GM12892 (cell line): ENCODE measurements around the gene TSPAN13.

Experiments
- DNase-seq: peaks from one replicate; pipeline ENCODE4 v3.0.0; 2011; ENCODE audit not compliant: insufficient read length
- FAIRE-seq: peaks from 2 replicates; lab custom pipeline; 2011; peaks lifted over from hg19 to GRCh38; lab: Jason Lieb, UNC
- POLR2A ChIP-seq: IDR thresholded peaks from 2 replicates; pipeline ENCODE4 v1.6.1; 2011; ENCODE audit warnings: low read depth, low read length, control low read depth
- POLR2AphosphoS5 ChIP-seq: IDR thresholded peaks from 2 replicates; pipeline ENCODE4 v1.6.1; 2011; ENCODE audit warnings: low read depth, low read length, control low read depth
- TAF1 ChIP-seq: IDR thresholded peaks from 2 replicates; pipeline ENCODE4 v1.6.1; 2011; ENCODE audit warnings: low read depth, mild to moderate bottlenecking, control low read depth, low read length, borderline replicate concordance

TSPAN13 gene

GRCh38 chr7:16728811-16729210, 24.7 kb upstream of the TSPAN13 start:
- TF ChIP-seq POLR2A (no peak), POLR2AphosphoS5 (no peak), TAF1 (no peak)

GRCh38 chr7:16729541-16729940, 24.0 kb upstream of the TSPAN13 start:
- FAIRE-seq (no peak), DNase-seq (no peak)
- TF ChIP-seq POLR2A (no peak), POLR2AphosphoS5 (no peak), TAF1 (no peak)

More at GRCh38 chr7:16728811-16729210, 24.7 kb upstream of the TSPAN13 start:
- FAIRE-seq (no peak), DNase-seq (no peak)

- no peak for FAIRE-seq
- TF ChIP-seq POLR2AphosphoS5 (no peak), POLR2A (no peak), TAF1 (no peak)
- no peak for DNase-seq
Measured at GRCh38 chr7:16730937-16731336, 22.6 kb upstream of the TSPAN13 start.

GRCh38 chr7:16732828-16733227, 20.7 kb upstream of the TSPAN13 start:
- FAIRE-seq = no peak
- TF ChIP-seq POLR2AphosphoS5 = no peak
- no peak for DNase-seq

- DNase-seq (no peak), FAIRE-seq (no peak)
- TF ChIP-seq TAF1 = no peak
- TF ChIP-seq POLR2A = no peak
- no peak for TF ChIP-seq POLR2AphosphoS5
Measured at GRCh38 chr7:16734148-16734726, 19.3 kb upstream of the TSPAN13 start.

GRCh38 chr7:16735020-16735419, 18.5 kb upstream of the TSPAN13 start:
- DNase-seq = no peak
- TF ChIP-seq POLR2AphosphoS5 (no peak), POLR2A (no peak), TAF1 (no peak)
- no peak for FAIRE-seq

- TF ChIP-seq POLR2AphosphoS5 (no peak), POLR2A (no peak), TAF1 (no peak)
- no peak for DNase-seq
- FAIRE-seq = no peak
Measured at GRCh38 chr7:16738011-16738688, 15.4 kb upstream of the TSPAN13 start.

GRCh38 chr7:16739863-16740622, 13.5 kb upstream of the TSPAN13 start:
- TF ChIP-seq POLR2AphosphoS5 = no peak
- TF ChIP-seq POLR2A = no peak
- TF ChIP-seq TAF1 = no peak
- DNase-seq (no peak), FAIRE-seq (no peak)

GRCh38 chr7:16740623-16740953, 13.0 kb upstream of the TSPAN13 start:
- TF ChIP-seq TAF1 = no peak
- no peak for TF ChIP-seq POLR2A
- TF ChIP-seq POLR2AphosphoS5 = no peak
- FAIRE-seq (no peak), DNase-seq (no peak)

GRCh38 chr7:16740996-16741395, 12.6 kb upstream of the TSPAN13 start:
- DNase-seq = no peak
- no peak for FAIRE-seq
- TF ChIP-seq POLR2AphosphoS5 (no peak), TAF1 (no peak), POLR2A (no peak)

GRCh38 chr7:16741676-16742075, 11.9 kb upstream of the TSPAN13 start:
- no peak for TF ChIP-seq POLR2A
- TF ChIP-seq TAF1 = no peak
- TF ChIP-seq POLR2AphosphoS5 = no peak
- DNase-seq = no peak
- no peak for FAIRE-seq
